Fibroblast of pulmonary artery (primary cell): Measurements from ENCODE around the gene CEBPE.

Source experiments
- DNase-seq: peaks from one replicate; pipeline ENCODE4 v3.0.0-alpha.2; 2010; ENCODE audit warnings: low read depth
- H3K4me3 ChIP-seq: replicated peaks from 2 replicates; pipeline ENCODE4 v1.5.1; 2011; ENCODE audit warnings: low read depth, mild to moderate bottlenecking, control low read depth, low read length, moderate library complexity
- CTCF ChIP-seq: IDR thresholded peaks from 2 replicates; pipeline ENCODE4 v1.5.1; 2011; ENCODE audit warnings: mild to moderate bottlenecking, control low read depth, low read length, inconsistent platforms; ENCODE audit errors: missing control alignments

The CEBPE gene

DNA sequence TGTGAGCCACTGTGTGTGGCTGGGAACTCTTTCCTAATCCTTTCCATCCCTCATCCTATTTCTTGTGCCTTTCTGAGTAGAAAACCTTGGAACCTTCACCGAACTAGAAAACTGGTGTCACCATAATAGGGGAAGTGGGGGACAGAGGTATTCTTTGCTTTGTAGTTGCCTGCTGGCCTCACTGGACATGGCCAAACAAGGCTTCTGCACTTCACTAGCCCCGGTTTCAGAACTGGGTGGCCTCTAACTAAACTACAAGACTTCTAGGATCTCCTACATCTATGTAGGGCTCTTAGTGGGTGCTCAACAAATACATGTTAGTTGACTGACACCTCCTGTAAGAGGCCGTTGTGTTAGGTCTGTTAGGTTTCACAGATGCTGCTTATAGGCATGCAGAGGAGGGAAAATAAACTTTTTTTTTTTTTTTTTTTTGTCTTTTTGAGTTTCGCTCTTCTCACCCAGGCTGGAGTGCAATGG lies 13.7 kb downstream of the CEBPE start:
- H3K4me3 ChIP-seq = no peak overlapping the region
- no peak for DNase-seq
- TF ChIP-seq CTCF = no peak

GRCh38 chr14:23104591-23105347 lies 14.3 kb downstream of the CEBPE start, which contains the start of gene CIROP:
TSS of gene CIROP (minus strand) at chr14:23104989. CDS start at chr14:23104920, 69 bp downstream.
- no peak within 1 kb of the TSS for H3K4me3 ChIP-seq
- TF ChIP-seq CTCF = no peak
- DNase-seq = no peak

DNA sequence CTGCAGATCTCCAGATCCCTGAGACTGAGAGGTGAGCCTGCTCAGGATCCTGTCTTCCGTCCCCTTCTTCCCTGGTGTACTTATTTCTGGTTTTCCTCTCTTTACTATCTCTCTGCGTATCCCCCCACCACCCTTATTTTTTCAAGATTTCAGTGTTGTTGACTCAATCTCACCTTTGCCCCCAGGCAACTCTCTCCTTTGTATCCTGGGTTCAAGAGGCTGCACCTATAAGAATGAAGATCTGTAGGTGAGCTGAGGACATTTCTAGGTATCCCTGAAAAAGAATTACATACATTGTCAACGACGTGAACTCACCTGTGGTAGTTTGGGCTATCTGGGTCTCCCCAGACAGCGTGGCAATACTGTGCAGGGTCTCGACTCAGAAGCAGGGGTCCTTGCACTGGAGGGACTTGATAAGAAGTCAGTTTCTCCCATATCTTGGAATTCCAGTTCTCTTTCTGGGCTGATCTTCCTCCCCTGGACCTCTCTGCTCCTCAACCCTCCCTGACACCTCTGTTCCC lies 14.9 kb downstream of the CEBPE start:
- no peak overlapping the region for H3K4me3 ChIP-seq
- no peak for TF ChIP-seq CTCF
- DNase-seq = no peak

- TF ChIP-seq CTCF = no peak
- DNase-seq = no peak
- no peak overlapping the region for H3K4me3 ChIP-seq
Observed at GRCh38 chr14:23103581-23103980, 15.5 kb downstream of the CEBPE start.

- H3K4me3 ChIP-seq = no peak overlapping the region
- TF ChIP-seq CTCF = no peak
- DNase-seq = no peak
Observed at GRCh38 chr14:23102801-23103200, 16.3 kb downstream of the CEBPE start.

- TF ChIP-seq CTCF = no peak
- H3K4me3 ChIP-seq = no peak overlapping the region
- DNase-seq = no peak
Observed at GRCh38 chr14:23101986-23102625, 16.9 kb downstream of the CEBPE start.
